Gastrocnemius medialis (tissue), 4 donors: ENCODE data around the gene HDAC7. TPM values are rescaled to one million over a fixed set of nuclear protein-coding genes. Genes with fewer than 3 reads are reported as not detected.
A peak's percentile ranks its signal among the peaks of the same experiment; 100 is the strongest.

Experiments used
- ATAC-seq, 2 donors: fragments of 150-250 bp; one replicate each; pipeline ENCODE4 v1.9.1; 2016
- DNase-seq, 2 donors: peaks; one replicate each; pipeline ENCODE4 v3.0.0-alpha.2; 2019
- H3K27ac ChIP-seq, 4 donors: fragments of 200-600 bp; sonication (generic); 1 replicate in 1 of 4; 2 replicates in 3 of 4; pipeline ENCODE4 v1.5.1; 2016 to 2018; ENCODE audit warnings: mild to moderate bottlenecking in 2 of 4, moderate library complexity in 1 of 4
- H3K27me3 ChIP-seq, 3 donors: fragments of 200-600 bp; sonication (generic) in 2 of 3; 1 replicate in 1 of 3; 2 replicates in 2 of 3; pipeline versions ENCODE4 v1.5.1 to v1.6.0; 2016 to 2019; ENCODE audit warnings: mild to moderate bottlenecking in 1 of 3, moderate library complexity in 1 of 3
- H3K36me3 ChIP-seq, 2 donors: fragments of 200-600 bp; sonication (generic) in 1 of 2; one replicate each; pipeline ENCODE4 v1.5.1; 2017 to 2018
- H3K4me1 ChIP-seq, 2 donors: fragments of 200-600 bp; sonication (generic) in 1 of 2; one replicate each; pipeline ENCODE4 v1.5.1; 2016 to 2017; ENCODE audit warnings: mild to moderate bottlenecking in 2 of 2
- H3K4me3 ChIP-seq, 4 donors: fragments of 200-600 bp; sonication (generic) in 3 of 4; 1 replicate in 1 of 4; 2 replicates in 3 of 4; pipeline ENCODE4 v1.5.1; 2016 to 2019; ENCODE audit warnings: mild to moderate bottlenecking in 2 of 4
- H3K9me3 ChIP-seq, 3 donors: fragments of 200-600 bp; sonication (generic) in 2 of 3; 1 replicate in 1 of 3; 2 replicates in 2 of 3; pipeline ENCODE4 v1.5.1; 2016 to 2019
- POLR2A ChIP-seq, 2 donors: fragments of 450-650 bp; IDR thresholded peaks; one replicate each; pipeline ENCODE4 v1.6.1; 2017; ENCODE audit warnings: antibody characterized with exemption in 2 of 2, mild to moderate bottlenecking in 2 of 2, moderate library complexity in 2 of 2
- in situ Hi-C, 4 donors: fragments of 200-750 bp; cut with MboI; loops; one replicate each; pipeline versions ENCODE4 v1.15.0 to v1.8.0; 2017; ENCODE audit warnings: low sequenced_read_pairs in 4 of 4
- intact Hi-C: fragments of 100-400 bp; cut with DNase I; formaldehyde crosslinking; loops from one replicate; pipeline ENCODE4 v1.15.1; 2023; ENCODE audit warnings: low total_unique reads
- total RNA-seq, 4 donors: library from RNA; depleted of rRNA; stranded (reverse); fragments of >200 nt; gene quantifications; one replicate each; pipeline versions ENCODE4 v1.1.0 to v1.2.3, GENCODE V29; 2016
- TF ChIP-seq, protein P1 (sequence below), 5 experiments: fragments of 450-650 bp in 3 of 5; fragments of 200-600 bp in 2 of 5; sonication (generic) in 2 of 5; IDR thresholded peaks in 4 of 5; conservative IDR thresholded peaks in 1 of 5; 1 replicate in 4 of 5; 2 replicates in 1 of 5; pipeline ENCODE4 v1.5.1; 2016 to 2019; ENCODE audit warnings: antibody characterized with exemption in 5 of 5, mild to moderate bottlenecking in 3 of 5, moderate library complexity in 3 of 5

HDAC7 gene
- total RNA-seq, 4 donors from 2014 or later, result 12.2 to 27.1 (median 17.0) TPM

DNA sequence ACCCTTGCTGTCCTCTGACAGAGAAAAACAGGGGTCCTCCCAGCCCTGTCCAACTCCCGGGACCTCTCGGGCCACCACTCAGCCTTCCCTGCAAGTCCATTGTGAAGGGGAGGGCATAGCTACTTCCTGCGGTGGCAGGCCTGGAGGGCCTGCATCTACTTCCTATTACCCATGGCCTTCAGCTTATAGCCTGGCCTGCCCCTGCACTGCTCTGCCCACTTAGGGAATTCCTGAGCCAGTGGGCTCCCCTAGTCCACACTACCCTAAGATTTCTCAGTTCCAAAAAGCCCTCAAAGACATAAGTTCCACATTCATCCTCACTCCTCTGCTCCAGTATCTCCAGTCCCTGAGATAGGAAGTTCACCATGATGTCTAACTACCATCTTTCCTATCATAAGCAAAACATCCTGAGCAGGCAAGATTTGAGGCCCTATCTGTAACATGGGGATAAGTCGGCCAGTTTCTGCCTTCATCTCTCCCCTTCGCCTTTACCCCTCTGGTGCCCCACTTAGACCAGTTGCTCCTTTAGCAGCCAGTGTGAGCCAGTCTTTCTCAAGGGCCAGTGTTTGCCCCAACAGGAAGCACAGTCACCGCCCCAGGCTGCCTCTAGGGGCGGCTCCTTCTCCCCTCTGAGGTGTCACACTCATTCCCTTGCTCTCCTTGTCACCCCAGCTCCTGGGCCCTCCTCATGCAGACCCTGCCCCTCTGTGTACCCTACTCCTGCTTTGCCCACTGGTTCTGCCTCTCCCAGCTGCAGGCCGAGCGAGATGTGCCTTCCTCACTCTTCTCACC, 10.9 kb downstream of the HDAC7 start:
- in situ Hi-C loops, result no loop called here
- H3K36me3 ChIP-seq, result no peaks in the 10 kb centered on the region
- peak overlapping the region; percentile 85 to 94 (median 92) for H3K27ac ChIP-seq
- ATAC-seq (no peak), DNase-seq (no peak)
- TF ChIP-seq POLR2A (IDR thresholded peaks at IDR 0.05), result no peak
- TF ChIP-seq, protein P1, sequence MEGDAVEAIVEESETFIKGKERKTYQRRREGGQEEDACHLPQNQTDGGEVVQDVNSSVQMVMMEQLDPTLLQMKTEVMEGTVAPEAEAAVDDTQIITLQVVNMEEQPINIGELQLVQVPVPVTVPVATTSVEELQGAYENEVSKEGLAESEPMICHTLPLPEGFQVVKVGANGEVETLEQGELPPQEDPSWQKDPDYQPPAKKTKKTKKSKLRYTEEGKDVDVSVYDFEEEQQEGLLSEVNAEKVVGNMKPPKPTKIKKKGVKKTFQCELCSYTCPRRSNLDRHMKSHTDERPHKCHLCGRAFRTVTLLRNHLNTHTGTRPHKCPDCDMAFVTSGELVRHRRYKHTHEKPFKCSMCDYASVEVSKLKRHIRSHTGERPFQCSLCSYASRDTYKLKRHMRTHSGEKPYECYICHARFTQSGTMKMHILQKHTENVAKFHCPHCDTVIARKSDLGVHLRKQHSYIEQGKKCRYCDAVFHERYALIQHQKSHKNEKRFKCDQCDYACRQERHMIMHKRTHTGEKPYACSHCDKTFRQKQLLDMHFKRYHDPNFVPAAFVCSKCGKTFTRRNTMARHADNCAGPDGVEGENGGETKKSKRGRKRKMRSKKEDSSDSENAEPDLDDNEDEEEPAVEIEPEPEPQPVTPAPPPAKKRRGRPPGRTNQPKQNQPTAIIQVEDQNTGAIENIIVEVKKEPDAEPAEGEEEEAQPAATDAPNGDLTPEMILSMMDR (IDR thresholded peaks at IDR 0.05 in 4 of 5, conservative IDR thresholded peaks at IDR 0.05 in 1 of 5), result no peak
- intact Hi-C loops, result no loop called here
- peaks cover 94 to 98% of the 10 kb centered on the region in 2 donors for H3K4me1 ChIP-seq
- H3K27me3 ChIP-seq, result no peaks in the 10 kb centered on the region
- no peak overlapping the region for H3K4me3 ChIP-seq
- no peaks in the 10 kb centered on the region for H3K9me3 ChIP-seq

DNA sequence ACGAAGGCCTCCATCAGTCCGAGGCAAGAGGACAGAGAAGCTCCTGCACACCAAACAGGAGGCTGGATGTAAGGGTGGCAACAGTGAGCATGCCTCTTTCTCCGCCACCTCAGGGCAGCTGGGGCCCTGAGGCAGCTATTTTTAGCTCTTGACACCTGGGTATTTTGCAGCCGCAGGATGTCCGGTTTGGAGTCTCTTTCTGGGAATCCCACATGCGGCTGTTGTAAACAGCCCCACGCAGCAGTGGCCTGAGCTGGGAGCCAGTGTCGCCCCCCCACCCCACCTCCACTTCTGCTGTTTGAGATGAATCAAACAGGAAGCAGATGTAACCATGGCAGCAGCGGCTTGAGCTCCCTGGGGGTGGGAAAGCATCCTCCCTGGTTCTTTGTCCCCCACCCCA, 11.7 kb downstream of the HDAC7 start:
- ATAC-seq (peak; percentile 59 to 61), DNase-seq (peak; percentile 52 to 56)
- no peaks in the 10 kb centered on the region for H3K36me3 ChIP-seq
- H3K27ac ChIP-seq, result peak overlapping the region; percentile 85 to 94 (median 92)
- H3K4me1 ChIP-seq, result peaks cover 96 to 98% of the 10 kb centered on the region in 2 donors
- intact Hi-C loops, result no loop called here
- in situ Hi-C loops, result no loop called here
- peak in 1 of 2 donors; percentile 11 for TF ChIP-seq POLR2A (IDR thresholded peaks at IDR 0.05)
- TF ChIP-seq, protein P1 (IDR thresholded peaks at IDR 0.05 in 4 of 5, conservative IDR thresholded peaks at IDR 0.05 in 1 of 5), result no peak
- H3K9me3 ChIP-seq, result no peaks in the 10 kb centered on the region
- H3K4me3 ChIP-seq, result peak overlapping the region in 1 of 4 donors; percentile 16
- H3K27me3 ChIP-seq, result no peaks in the 10 kb centered on the region

DNA sequence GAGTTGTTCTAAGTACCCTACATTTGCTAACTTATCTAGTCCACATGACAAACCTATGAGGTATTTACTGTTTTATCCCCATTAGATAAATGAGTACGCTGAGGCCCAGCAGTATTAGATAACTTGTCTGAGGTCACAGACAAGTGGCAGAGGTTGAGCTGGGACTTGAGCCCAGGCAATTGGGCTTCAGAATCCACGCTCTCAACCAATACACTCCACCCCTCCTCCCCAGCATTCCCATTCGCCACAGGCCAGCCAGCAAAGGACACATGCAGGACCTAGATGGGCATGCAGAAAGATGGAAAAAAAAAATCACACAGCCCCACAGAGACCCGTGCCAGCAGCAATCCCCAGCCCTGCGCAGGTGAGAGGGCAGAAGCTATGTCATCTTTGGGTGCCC, 12.4 kb downstream of the HDAC7 start:
- Histone ChIP-seq H3K9me3 (no peaks in the 10 kb centered on the region), H3K4me3 (peak overlapping the region in 1 of 4 donors; percentile 16), H3K36me3 (no peaks in the 10 kb centered on the region), H3K27me3 (no peaks in the 10 kb centered on the region), H3K27ac (peak overlapping the region; percentile 85 to 94 (median 92)), H3K4me1 (peaks cover 99 to 100% of the 10 kb centered on the region in 2 donors)
- in situ Hi-C loops, result no loop called here
- TF ChIP-seq, protein P1 (IDR thresholded peaks at IDR 0.05 in 4 of 5, conservative IDR thresholded peaks at IDR 0.05 in 1 of 5), result no peak
- TF ChIP-seq POLR2A (IDR thresholded peaks at IDR 0.05), result no peak
- intact Hi-C loops, result no loop called here
- ATAC-seq, result no peak
- no peak for DNase-seq

DNA sequence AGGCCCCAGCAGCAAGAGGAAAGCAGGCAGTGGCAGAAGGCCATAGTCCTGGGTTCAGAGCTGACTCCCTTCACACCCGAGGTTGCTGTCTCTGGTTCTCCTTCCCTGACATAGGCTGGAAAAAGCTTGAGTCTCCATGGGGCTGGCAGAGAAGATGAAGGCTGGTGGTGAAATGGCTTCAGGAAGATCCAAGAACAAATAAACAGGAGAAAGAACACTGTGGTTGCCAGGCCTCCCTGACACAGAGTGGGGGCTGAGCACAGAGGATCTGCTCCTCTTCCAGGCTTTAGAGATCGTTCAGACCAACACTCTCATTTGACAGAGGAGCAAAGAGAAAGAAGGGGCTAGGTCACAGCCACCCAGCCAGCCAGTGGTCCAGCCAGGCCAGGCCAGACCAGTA, 14.3 kb downstream of the HDAC7 start:
- TF ChIP-seq, protein P1 (IDR thresholded peaks at IDR 0.05 in 4 of 5, conservative IDR thresholded peaks at IDR 0.05 in 1 of 5), result no peak
- TF ChIP-seq POLR2A (IDR thresholded peaks at IDR 0.05), result no peak
- H3K27me3 ChIP-seq, result no peaks in the 10 kb centered on the region
- no peaks in the 10 kb centered on the region for H3K36me3 ChIP-seq
- no peak overlapping the region for H3K4me3 ChIP-seq
- DNase-seq, result peak in 1 of 2 donors; percentile 45
- H3K9me3 ChIP-seq, result no peaks in the 10 kb centered on the region
- intact Hi-C loops, result no loop called here
- H3K4me1 ChIP-seq, result peaks cover 99 to 100% of the 10 kb centered on the region in 2 donors
- in situ Hi-C loops, result no loop called here
- peak; percentile 42 to 78 for ATAC-seq
- peak overlapping the region; percentile 59 to 93 (median 88) for H3K27ac ChIP-seq
